ENCODE measurements around the gene E2F1. TPM values are rescaled to one million over a fixed set of nuclear protein-coding genes. Genes with fewer than 3 reads are reported as not detected.

Gene E2F1
- total RNA-seq, 1 donor from 2014 or later, result 8.9 TPM

DNA sequence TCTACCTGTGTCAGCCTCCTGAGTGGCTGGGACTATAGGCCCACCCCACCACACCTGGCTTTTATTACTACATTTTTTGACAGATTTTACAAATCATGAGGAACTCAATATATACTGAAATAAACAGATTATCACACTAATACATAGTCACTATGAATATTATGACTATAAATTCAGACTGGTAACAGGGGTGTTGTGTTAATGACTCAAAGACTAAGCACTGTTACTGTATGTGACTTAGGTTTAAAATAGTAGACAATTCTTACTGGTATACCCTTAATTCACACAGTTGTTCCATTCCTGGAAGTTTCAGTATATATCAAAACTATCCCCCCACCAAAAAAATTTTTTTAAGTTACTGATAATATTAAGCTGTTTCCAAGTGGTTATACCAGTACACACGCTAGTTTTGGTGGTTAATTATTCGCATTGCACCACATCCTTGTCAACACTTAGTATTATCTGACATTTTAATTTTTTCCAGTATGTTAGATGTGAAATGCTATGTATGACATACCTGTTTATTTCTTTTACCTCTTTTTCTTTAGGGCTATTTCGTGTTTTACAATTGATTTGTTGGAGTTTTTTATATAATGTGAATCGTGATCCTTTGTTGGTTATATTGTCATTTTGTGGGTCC, 58.5 kb downstream of the E2F1 start:
- ChIA-PET POLR2A (no interaction called here), CTCF (no interaction called here)
- peaks cover 15% of the 10 kb centered on the region for H3K4me1 Mint-ChIP-seq

DNA sequence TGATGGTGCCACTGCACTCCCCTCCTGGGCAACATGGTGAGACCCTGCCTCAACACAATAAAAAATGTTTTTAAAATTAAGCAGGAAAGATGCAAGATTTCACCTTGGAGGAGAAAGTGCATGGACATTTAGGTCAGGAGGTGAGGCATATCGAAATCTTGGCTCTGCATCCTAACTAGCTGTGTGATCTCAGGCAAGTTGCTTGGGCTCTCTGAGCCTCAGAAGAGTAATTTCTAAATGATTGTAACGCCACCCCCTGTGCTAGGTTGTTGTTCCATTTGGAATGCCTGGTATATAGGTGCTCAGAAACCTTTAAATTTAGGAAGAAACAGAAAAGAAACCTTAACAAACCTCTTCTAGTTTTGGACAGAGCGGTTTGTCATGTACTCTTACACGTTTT, 60.0 kb downstream of the E2F1 start:
- no peak for ATAC-seq (ENCODE audit: low read depth)
- CTCF ChIA-PET, result no interaction called here
- Mint-ChIP-seq H3K4me3 (no peak overlapping the region), H3K27ac (no peak overlapping the region), H3K4me1 (peaks cover 20% of the 10 kb centered on the region), H3K9me3 (no peaks in the 10 kb centered on the region), H3K36me3 (ENCODE audit: low read depth) (peaks cover 79% of the 10 kb centered on the region), H3K27me3 (no peaks in the 10 kb centered on the region)
- POLR2A ChIA-PET, result interaction anchor here (0.6 kb wide), 1 partner anchor 47 kb away, joined by 3 read pairs; no protein-coding TSS in a partner anchor
- no peak for DNase-seq
- intact Hi-C loops (cut with micrococcal nuclease), result no loop called here
- TF ChIP-seq, protein P1, sequence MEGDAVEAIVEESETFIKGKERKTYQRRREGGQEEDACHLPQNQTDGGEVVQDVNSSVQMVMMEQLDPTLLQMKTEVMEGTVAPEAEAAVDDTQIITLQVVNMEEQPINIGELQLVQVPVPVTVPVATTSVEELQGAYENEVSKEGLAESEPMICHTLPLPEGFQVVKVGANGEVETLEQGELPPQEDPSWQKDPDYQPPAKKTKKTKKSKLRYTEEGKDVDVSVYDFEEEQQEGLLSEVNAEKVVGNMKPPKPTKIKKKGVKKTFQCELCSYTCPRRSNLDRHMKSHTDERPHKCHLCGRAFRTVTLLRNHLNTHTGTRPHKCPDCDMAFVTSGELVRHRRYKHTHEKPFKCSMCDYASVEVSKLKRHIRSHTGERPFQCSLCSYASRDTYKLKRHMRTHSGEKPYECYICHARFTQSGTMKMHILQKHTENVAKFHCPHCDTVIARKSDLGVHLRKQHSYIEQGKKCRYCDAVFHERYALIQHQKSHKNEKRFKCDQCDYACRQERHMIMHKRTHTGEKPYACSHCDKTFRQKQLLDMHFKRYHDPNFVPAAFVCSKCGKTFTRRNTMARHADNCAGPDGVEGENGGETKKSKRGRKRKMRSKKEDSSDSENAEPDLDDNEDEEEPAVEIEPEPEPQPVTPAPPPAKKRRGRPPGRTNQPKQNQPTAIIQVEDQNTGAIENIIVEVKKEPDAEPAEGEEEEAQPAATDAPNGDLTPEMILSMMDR (IDR thresholded peaks at IDR 0.05), result no peak

More for the DNA sequence above, 58.5 kb downstream of the E2F1 start:
- no peak overlapping the region for H3K4me3 Mint-ChIP-seq
- TF ChIP-seq, protein P1 (IDR thresholded peaks at IDR 0.05), result no peak
- peaks cover 88% of the 10 kb centered on the region for H3K36me3 Mint-ChIP-seq (ENCODE audit: low read depth)
- no peak for DNase-seq
- intact Hi-C loops (cut with micrococcal nuclease), result no loop called here
- H3K9me3 Mint-ChIP-seq, result no peaks in the 10 kb centered on the region
- H3K27me3 Mint-ChIP-seq, result no peaks in the 10 kb centered on the region
- ATAC-seq (ENCODE audit: low read depth), result no peak
- no peak overlapping the region for H3K27ac Mint-ChIP-seq

Other genes starting within 250 kb of the E2F1 start
- gene SNTA1, start 242.6 kb downstream of the E2F1 start, total RNA-seq, result 1.7 and 2.0 TPM in 2 replicates
- 13.9 and 15.8 TPM in 2 replicates for gene CBFA2T2, start 196.3 kb downstream of the E2F1 start, total RNA-seq
- gene C20orf144, start 24.1 kb downstream of the E2F1 start, total RNA-seq, result 0.20 and 0.27 TPM in 2 replicates
- 2.8 and 3.9 TPM in 2 replicates for gene ACTL10, start 19.4 kb downstream of the E2F1 start, total RNA-seq
- 7.5 and 8.4 TPM in 2 replicates for gene NECAB3, start 12.0 kb downstream of the E2F1 start, total RNA-seq
- 6.8 and 7.7 TPM in 2 replicates for gene PXMP4, start 33.9 kb upstream of the E2F1 start, total RNA-seq
- 9.2 and 10.1 TPM in 2 replicates for gene ZNF341, start 45.6 kb upstream of the E2F1 start, total RNA-seq
- gene CHMP4B, start 125.0 kb upstream of the E2F1 start, total RNA-seq, result 116 and 121 TPM in 2 replicates